GM19324 (cell line): Measurements from ENCODE around the gene ITGBL1.
A peak's percentile ranks its signal among the peaks of the same experiment; 100 is the strongest.

Experiments
- ATAC-seq: cut with Tn5 transposase; IDR thresholded peaks from one replicate; pipeline ENCODE4 v1.9.1; 2021; ENCODE audit warnings: mild to moderate bottlenecking, moderate library complexity; ENCODE audit not compliant: unreplicated experiment, low FRiP score

ITGBL1 gene

DNA sequence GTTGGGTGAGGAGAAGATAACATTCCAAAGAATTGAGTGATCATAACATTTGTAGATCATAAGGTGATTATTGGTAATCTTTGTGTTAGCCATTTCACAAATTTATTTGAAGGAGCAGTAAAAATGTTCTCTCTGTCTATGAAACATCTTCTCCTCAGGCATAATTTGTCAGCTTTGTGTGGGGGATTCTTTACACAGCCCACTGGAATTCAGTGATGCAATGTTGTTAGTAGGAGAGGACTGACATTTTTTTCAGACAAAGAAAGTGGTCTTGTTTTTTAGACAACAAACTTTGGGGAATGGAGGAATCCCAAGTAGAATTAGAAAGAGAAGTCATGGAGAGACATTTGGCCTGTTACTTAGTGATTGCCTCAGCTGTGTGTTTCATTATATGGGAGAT, 100.3 kb downstream of the ITGBL1 start:
- no peak for ATAC-seq

DNA sequence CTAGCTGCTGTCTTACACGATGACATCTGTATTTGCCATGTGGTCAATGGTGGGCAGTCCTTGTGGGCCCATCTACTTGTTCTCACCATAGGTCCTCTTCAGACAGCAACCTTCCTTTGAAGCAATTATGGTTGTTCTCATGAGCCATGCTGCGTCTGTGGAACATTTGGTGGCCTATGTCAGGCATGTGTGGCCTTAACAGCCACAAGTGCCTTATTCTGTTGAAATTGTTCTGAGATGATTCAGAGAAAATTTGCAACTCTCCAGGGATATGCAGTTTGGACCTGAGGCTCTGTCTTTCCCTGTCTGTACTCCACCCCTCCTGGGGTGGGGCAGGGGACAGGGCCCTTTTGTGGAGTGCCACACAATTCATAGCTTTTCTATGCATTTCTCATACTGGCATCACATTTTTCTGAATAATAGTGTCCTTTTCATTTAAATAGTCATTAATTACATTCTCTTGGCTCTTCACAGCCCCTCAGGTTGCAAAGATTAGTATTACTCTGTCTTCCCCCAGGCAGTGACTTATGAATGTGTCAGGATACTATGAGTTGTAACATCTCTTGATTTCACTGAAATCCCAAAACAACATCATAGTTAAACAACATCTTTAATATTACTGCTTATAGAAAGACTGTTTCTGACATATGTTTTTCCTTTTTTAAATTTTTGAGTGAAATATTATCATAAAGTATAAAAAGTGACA, 102.1 kb downstream of the ITGBL1 start:
- no peak for ATAC-seq

DNA sequence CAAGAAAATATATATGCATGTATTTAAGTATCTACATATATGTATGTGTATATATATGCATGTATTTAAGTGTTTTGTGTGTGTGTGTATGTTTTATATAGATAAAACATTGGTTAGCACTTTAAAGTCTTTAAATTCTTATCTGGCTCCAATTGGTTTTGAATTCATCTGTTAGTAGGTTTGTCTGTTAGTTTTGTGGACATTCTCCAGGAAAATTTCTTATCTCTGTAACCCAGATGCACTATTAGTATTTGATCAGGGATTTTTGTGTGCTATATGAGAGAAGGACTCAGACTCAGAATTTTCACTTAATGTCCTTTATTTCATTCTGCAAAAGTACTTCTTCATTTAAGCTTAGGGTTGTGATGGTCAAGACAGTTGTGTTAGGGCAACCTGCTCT, 103.1 kb downstream of the ITGBL1 start:
- ATAC-seq: no peak

DNA sequence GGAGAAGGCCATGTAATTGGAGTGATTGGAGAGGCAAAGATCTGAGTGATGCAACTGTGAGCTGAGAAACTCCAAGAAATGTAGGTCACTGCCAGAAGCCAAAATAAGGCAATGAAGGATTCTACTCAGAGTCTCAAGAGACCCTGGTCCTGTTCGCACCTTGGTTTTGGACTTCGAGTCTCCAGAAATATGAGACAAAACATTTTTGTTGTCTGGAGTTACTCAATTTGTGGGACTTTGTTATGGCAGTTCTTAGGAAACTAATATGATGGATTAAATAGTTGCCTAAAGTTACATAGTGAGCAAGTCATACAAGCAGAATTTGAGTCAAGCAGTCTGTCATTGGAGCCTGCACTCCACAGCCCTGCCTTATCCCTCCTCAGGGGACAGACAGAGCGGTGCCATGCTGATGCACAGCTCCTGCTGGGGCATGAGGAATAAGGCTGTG, 104.2 kb downstream of the ITGBL1 start:
- no peak for ATAC-seq

DNA sequence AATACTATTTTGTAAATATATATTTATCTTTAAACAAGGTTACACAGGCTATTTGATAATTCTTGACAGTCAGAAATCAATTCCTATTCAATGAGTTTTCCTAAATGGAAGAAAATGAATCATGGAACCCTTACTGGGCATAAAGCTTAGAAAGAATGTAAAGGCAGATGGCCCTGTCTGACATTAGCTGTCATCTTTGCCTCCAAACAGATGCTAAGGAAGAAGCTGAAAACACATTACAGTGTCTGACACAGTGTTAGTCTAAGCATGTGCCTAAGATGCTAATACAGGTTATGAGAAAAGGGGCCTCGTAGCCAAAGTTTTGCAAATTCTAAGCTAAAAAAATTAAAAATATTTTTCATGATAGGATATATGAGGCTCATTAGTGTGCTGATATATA, 112.8 kb downstream of the ITGBL1 start:
- ATAC-seq: no peak

DNA sequence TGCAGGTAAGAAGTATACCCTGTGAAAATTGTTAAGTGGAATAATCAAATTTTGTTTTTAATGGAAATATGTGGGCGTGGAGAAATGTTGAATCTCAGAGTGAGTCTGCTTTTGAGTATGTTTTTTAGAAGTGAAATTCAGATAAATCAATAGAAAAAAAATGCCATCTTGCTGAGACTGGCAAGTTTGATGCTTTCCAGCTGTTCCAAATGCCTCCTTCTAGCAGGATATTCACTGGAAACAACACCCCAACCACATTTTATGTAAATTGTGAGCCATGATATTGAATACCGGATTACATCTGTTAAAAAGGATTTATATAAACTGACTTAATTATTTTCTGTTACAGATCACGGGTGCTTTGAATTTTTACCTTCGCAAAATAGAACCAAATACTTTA, 115.4 kb downstream of the ITGBL1 start:
- ATAC-seq: no peak

DNA sequence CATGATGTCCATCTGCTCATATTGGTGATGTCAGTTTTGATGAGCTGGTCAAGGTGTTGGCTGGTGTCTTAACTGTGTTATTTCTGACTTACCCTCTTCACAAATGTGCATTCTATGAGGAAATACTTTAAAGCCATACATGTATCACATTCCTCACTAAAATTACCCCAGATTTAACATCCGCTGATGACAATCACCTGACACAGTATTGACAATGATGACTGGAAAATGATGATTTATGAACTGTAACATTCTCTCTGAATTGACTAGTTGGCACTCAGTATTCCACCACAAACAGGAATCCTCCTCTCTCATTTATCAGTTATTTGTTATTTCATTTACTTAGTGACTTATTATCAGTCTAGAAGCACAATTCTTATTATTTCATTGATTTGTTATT, 117.3 kb downstream of the ITGBL1 start:
- ATAC-seq: no peak

DNA sequence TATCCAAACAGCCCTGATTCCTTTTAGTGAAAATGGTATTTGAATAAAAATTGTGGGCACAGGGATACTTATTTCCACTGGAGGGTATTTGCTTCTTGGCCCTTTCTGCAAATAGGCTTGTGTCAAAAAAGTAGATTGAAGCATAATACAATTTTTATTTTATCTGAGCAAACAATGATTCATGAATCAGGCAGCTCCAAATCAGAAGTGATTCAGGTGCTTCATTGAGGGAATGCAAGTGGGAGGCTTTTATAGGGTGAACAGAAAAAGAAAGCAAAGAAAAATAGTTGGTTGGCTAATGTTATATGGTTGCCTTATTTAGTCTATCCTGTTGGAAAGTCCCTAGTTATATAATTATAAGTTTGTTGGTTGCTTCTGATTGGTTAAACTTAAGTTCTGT, 117.9 kb downstream of the ITGBL1 start:
- no peak for ATAC-seq

DNA sequence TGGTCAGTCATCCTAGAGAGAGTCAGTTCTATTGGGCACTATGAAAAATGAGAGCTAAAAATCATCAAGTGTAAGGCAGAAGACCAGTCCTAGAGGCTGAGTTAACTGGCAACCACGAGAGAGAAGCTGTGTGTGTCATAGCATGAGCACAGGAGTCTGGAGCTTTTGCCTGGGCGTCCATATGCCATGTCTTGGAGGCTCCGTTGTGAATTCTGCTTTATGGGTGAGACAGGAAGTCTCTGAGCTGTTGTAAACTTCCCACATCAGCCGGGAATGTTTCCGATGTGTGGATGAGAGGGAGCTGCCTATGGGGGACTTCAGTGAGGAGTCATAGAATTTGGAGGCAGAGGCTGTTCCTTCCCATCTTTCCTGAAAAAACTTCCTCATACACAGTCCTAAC, 120.0 kb downstream of the ITGBL1 start:
- no peak for ATAC-seq

DNA sequence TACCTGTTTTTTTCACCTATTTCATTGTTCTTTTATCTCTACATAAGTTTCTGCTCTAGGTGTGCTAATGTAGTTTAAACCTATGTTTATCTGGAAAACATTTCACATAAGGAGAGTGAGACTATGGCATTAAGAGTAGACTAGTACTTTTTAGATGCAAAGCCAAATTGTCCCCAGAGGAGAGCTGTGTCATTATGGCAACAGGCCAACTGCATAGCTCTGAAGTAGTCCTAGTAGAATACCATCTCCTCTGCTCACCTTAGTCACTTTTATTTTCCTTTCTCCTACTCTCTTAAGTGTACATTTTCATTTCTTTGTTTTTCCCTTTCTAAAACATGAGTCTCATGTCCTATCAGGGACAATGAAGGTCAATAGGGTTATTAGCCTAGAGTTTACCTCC, 123.1 kb downstream of the ITGBL1 start:
- no peak for ATAC-seq

DNA sequence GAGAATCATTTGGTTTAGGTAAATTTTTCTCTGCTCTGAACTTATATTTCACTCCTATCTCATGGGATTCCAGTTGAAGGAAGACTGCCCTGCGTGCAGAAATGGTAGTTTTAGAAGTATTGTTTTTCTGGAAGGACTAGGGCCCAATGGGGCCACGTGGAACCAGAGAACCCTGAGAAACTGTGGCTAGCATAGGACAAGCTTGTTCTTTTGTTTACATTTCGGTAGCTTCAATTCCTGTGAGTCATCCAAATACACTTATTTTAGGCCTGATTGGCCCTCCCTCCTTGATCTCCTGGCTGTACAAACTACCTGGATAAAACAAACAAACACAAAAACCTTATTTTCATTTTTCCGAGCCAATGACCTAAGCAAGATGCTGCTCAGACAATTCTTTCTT, 124.0 kb downstream of the ITGBL1 start:
- ATAC-seq: no peak

DNA sequence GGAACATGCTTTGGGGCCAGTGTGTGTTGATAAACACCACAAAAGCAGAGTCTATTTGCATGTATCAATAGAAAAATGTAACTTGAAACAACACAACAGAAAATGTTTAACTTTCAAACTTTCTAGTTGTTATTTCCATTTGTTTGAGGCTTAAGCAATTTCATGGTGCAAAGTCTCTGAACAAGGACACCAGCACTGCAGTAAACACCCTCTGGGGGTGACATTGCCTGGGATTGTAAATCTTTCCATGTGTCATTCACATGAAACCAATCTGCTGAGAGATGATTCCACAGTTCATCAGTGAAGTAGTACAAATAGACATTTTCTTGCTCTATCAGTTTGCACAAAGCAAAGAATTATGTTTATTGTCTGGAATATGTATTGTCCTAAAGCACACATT, 124.5 kb downstream of the ITGBL1 start:
- no peak for ATAC-seq

DNA sequence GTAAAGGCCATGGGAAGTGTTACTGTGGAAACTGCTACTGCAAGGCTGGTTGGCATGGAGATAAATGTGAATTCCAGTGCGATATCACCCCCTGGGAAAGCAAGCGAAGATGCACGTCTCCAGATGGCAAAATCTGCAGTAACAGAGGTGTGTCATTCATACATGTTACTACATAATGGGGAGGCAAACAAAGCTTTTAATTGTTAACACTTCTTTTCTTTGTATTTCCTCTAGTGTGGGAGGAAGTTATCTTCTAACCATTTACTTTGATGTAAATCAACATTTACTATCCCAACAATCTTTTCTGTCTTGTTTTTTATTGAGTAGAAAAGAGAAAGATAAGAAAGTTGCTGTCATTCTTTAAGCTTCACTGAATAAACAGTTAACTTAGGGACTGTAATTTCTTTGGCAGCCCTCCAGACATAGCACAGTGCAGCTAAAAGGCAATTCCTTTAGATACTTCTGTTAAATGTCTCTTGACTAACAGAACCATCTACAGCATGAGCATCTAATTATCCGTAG, 126.9 kb downstream of the ITGBL1 start:
- no peak for ATAC-seq

DNA sequence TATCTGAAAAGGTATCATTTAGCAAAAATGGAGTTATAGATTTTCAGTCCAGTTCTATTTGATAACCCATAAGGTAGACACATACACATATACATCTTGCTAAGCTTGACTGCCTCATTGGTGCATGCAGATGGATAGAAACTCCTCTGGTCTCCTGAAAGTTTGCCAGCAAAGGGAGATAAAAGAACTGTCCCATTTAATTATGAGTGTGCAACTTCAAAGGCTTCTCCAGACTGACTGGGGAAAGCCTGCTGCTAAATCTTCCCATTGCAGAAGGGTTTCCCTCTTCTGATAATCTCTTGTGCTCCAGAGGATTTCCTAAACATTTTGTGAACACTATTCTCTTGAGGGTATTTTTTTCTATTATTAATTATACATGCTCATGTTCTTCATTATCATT, 131.9 kb downstream of the ITGBL1 start:
- ATAC-seq: no peak

DNA sequence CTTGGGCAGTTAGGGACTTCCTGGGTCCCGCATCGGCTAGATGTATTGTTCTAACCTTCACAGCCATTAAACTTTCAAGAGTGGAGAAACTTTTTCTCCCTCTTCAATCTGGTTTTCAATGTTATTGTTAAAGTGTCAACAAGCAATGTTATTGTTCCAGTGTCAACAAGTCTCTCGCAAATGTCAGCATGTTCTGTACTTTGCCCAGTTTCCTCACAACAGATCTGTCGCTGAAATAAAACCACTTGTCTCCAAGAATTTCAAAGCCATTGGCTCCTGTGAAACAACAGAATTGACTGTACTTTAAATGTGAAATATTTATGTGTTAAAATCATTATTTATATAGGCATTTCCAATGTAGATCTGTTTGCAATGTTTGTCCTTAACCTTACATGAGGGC, 138.0 kb downstream of the ITGBL1 start:
- no peak for ATAC-seq

DNA sequence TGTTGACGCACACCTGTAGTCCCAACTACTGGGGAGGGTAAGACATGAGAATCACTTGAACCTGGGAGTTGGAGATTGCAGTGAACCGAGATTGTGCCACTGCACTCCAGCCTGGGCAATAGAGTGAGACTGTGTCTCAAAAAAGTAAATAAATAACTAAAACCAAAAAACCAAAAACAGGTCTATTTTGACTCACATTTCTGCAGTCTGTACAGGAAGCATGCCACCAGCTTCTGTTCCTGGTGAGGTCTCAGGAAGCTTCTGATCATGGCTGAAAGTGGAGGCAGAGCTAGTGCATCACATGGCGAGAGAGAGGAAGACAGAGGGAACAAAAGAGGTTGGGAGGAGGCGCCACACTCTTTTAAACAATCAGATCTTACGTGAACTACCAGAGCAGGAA, 142.5 kb downstream of the ITGBL1 start:
- no peak for ATAC-seq

DNA sequence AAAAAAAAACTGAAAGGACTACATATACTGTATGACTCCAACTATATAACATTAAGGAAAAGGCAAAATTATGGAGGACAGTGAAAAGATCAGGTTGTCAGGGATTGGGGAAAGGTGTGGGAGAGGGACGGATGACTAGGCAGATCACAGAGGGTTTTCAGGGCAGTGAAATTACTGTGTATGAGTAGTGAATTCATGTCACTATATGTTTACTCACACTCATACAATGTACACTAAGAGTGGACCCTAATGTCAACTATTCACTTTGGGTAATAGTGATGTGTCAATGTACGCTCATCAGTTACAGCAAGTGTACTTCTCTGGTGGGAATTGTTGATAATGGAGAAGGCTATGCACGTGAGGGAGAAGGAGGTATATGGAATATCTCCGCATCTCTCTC, 144.3 kb downstream of the ITGBL1 start:
- ATAC-seq: no peak

DNA sequence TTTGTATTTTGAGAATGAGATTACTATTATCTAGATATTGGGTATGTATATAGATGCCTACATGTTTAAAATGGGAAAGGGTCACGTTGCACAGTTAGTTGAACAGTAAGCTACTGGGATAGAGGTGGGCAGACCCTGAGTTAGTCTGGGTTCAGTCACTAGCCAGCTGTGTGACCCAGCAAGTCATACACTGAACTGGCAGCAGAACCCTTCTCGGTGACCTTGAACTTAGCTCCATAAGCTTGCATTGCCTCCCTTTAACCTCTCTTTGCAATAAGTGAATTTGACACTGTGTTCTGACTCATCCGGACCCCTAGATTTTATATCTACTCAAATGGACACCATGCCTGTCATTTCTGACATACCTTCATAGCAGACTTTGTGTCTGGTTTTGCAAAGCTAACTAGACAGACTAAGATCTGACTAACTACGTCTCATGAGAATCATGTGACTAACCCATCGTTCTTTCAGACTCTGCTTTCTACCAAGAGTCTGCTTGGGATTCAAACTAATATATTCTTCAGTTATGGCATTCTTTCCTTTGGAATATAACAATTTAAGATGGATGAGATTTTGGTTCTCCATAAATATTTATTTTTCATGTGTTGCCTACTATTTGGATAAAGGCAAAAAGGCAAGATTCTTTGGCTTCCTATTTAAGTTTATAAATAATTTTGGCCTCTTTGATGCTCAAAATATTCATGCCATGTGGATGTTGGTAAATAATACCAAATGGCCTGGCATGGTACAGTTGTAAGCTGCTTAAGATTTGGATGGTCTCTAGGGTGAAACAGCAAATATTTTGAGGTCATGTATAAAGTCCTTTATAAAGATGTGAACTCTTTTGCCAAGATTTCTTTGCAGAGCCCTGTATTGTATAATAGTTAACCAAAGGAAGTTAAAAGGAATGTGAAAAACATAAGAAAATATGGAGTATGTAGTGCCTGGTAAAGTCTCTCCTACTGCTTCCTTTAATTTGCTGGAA, 159.3 kb downstream of the ITGBL1 start:
- ATAC-seq: no peak

DNA sequence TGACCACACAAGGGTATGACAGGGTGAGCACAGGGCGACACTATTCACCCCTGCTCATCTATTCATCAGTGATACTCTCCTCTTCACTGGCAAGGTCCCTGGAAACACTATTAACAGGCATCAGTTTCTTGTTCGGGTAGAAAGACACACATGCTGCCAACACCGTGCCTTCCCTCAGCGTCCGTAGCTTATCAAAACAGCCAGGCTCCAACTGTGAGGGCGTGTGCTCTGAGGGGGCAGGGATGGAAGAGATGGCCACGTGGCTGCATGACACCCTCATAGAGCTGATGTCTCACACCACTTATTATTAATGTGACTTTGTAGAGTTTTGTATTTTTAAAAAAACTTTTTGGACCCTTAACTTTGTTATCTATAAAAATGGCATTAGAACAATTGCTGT, 160.3 kb downstream of the ITGBL1 start:
- no peak for ATAC-seq

DNA sequence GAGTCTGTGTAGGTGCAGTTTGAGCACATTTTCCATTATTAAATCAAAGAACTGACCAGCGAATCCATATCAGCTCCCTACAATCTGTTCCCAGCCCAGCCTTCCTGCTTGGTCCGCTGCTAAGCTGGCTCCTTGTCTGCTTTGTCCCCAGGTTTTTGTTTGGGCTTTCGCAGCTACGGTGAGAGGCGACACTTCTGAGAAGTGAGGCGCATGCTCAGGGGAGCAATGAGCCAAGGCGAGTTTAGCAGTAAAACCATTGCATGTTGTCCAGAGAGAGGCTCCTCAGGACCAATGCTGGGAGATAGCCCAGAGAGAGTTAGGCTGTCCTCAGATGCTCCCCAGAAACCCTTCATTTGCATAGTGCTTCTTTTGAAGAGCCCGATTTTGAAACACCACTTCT, 162.0 kb downstream of the ITGBL1 start:
- ATAC-seq: no peak

DNA sequence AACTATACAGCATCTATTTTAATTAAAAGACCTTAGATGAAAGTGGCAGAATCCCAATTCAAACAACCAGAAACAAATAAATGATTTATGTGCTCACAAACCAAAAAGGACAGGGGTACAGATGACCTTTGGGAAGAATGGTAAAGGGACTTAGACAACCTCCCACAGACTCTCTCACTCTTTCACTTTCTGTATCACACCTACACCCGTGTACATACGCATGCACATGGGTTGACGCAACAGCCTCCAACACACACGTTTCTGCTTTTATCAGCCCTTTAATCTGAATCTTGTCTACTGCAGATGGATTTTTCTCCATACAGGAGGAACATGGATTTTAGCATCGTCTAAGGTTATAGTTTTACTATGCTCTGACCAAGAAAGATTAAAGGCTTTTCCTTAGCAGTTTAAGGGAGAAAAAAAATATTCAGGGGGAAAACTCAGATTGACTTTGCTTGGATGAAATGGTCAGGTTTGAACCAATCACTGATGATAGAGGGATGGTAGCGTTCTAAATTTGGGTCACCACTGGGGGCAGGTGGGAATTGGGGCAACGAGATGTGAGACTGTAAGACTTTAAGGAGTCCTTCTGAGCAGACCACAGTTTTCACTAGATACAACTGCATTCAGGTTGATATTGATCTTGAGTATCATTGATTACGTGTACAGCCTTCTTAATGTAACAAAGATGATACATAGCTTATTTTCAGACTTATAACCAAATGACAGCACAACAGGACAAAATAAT, 166.1 kb downstream of the ITGBL1 start:
- peak; percentile 79 for ATAC-seq
